Astrocyte of the cerebellum (primary cell): ENCODE results near the gene KDM5A.
"Not testable (repeated sequence)": the region's sequence is repeated elsewhere in the genome, so short reads cannot be mapped to it uniquely, and the experiment has no call there.

ENCODE experiments used
- DNase-seq: peaks from one replicate; pipeline ENCODE4 v3.0.0-alpha.2; 2011; ENCODE audit warnings: low read depth
- H3K4me3 ChIP-seq: 2 replicates; pipeline ENCODE4 v1.5.1; 2011; ENCODE audit warnings: mild to moderate bottlenecking, low read depth, low read length, moderate library complexity
- CTCF ChIP-seq: IDR thresholded peaks from 2 replicates; pipeline ENCODE4 v1.5.1; 2012; ENCODE audit warnings: low read length, low read depth, moderate library complexity, mild to moderate bottlenecking; ENCODE audit errors: missing control alignments
- in situ Hi-C: cut with HindIII; loops from 2 replicates; pipeline ENCODE4 v1.10.0; 2017; ENCODE audit warnings: low sequenced_read_pairs

Gene KDM5A

GRCh38 chr12:318759-319515 is 70.2 kb downstream of the KDM5A start:
- peak; percentile 27 for DNase-seq
- in situ Hi-C loops, result no loop called here
- TF ChIP-seq CTCF, result no peak
- H3K4me3 ChIP-seq, result no peak overlapping the region

- DNase-seq, result no peak
- no peak overlapping the region for H3K4me3 ChIP-seq
- TF ChIP-seq CTCF, result no peak
- in situ Hi-C loops, result no loop called here
These were observed 80.6 kb downstream of the KDM5A start for GRCh38 chr12:308511-308910.

GRCh38 chr12:307406-307805 is 81.7 kb downstream of the KDM5A start:
- no peak for TF ChIP-seq CTCF
- DNase-seq, result no peak
- in situ Hi-C loops, result no loop called here
- no peak overlapping the region for H3K4me3 ChIP-seq

GRCh38 chr12:304805-305204 is 84.3 kb downstream of the KDM5A start:
- in situ Hi-C loops, result no loop called here
- no peak overlapping the region for H3K4me3 ChIP-seq
- DNase-seq, result peak; percentile 45
- TF ChIP-seq CTCF, result no peak

- in situ Hi-C loops, result not testable (repeated sequence)
These were observed 86.4 kb downstream of the KDM5A start for GRCh38 chr12:302766-303165.

GRCh38 chr12:300166-300565 is 89.0 kb downstream of the KDM5A start:
- in situ Hi-C loops, DNase-seq, H3K4me3 ChIP-seq: not testable (repeated sequence)

More at GRCh38 chr12:302766-303165, 86.4 kb downstream of the KDM5A start:
- DNase-seq, H3K4me3 ChIP-seq: not testable (repeated sequence)

GRCh38 chr12:299511-299910 is 89.6 kb downstream of the KDM5A start:
- in situ Hi-C loops, result not testable (repeated sequence)

GRCh38 chr12:298059-298458 is 91.1 kb downstream of the KDM5A start:
- H3K4me3 ChIP-seq, DNase-seq, in situ Hi-C loops: not testable (repeated sequence)

More at GRCh38 chr12:299511-299910, 89.6 kb downstream of the KDM5A start:
- not testable (repeated sequence) for H3K4me3 ChIP-seq, DNase-seq

- DNase-seq, result no peak
- no peak for TF ChIP-seq CTCF
- in situ Hi-C loops, result no loop called here
- H3K4me3 ChIP-seq, result no peak overlapping the region
These were observed 94.0 kb downstream of the KDM5A start for GRCh38 chr12:295132-295531.
